Naive thymus-derived CD8-positive, alpha-beta T cell (primary cell): ENCODE data around the gene ZDHHC11B. TPM values are rescaled to one million over a fixed set of nuclear protein-coding genes. Genes with fewer than 3 reads are reported as not detected.
A peak's percentile ranks its signal among the peaks of the same experiment; 100 is the strongest.

Source experiments
- ATAC-seq, 2 donors: fragments of 150-1000 bp; cut with Tn5 transposase in 1 of 2; sonication (Bioruptor Pico), chemical (Tn5 transposase) in 1 of 2; 1 replicate in 1 of 2; 2 replicates in 1 of 2; pipeline ENCODE4 v1.10.0; 2021; ENCODE audit warnings: mild to moderate bottlenecking in 2 of 2, moderate library complexity in 2 of 2
- POLR2A ChIA-PET: fragments of 350-600 bp; sonication (Branson Sonifier 250); formaldehyde crosslinking; loops from one replicate; lab custom pipeline; 2021; ENCODE audit warnings: antibody characterized with exemption; lab: Charles Lee
- DNase-seq, 10 donors: peaks; one replicate each; pipeline versions ENCODE4 v3.0.0 to v3.0.0-alpha.2; 2020 to 2022
- H3K27ac Mint-ChIP-seq, 10 donors: one replicate each; pipeline ENCODE4 v1.8.0; 2020 to 2022; ENCODE audit warnings: mild to moderate bottlenecking in 10 of 10, mixed read lengths in 10 of 10, moderate library complexity in 4 of 10, inconsistent platforms in 1 of 10
- H3K27me3 Mint-ChIP-seq, 5 donors: one replicate each; pipeline ENCODE4 v1.8.0; 2021 to 2022; ENCODE audit warnings: mixed read lengths in 5 of 5
- H3K36me3 Mint-ChIP-seq, 3 donors: one replicate each; pipeline ENCODE4 v1.8.0; 2020 to 2022; ENCODE audit warnings: mixed read lengths in 3 of 3, mild to moderate bottlenecking in 2 of 3, inconsistent platforms in 1 of 3
- H3K4me1 Mint-ChIP-seq, 4 donors: one replicate each; pipeline ENCODE4 v1.8.0; 2021 to 2022; ENCODE audit warnings: mixed read lengths in 4 of 4
- H3K4me3 Mint-ChIP-seq, 10 donors: one replicate each; pipeline ENCODE4 v1.8.0; 2020 to 2022; ENCODE audit warnings: mild to moderate bottlenecking in 10 of 10, mixed read lengths in 10 of 10, moderate library complexity in 6 of 10, inconsistent platforms in 1 of 10
- H3K9me3 Mint-ChIP-seq, 9 donors: one replicate each; pipeline ENCODE4 v1.8.0; 2020 to 2022; ENCODE audit warnings: mixed read lengths in 9 of 9, mild to moderate bottlenecking in 3 of 9, inconsistent platforms in 1 of 9, moderate library complexity in 1 of 9
- polyA plus RNA-seq, 3 donors: library from polyadenylated mRNA; unstranded; fragments of 300-500 nt; fragmentation: Illumina TruSeq; gene quantifications; one replicate each; pipeline ENCODE4 v1.2.3, GENCODE V29; 2021
- total RNA-seq, 8 experiments: library from RNA in 2 of 8; stranded (reverse) in 2 of 8; gene quantifications; one replicate each; pipeline ENCODE4 v1.2.3 and lab custom pipeline; 2021 to 2026

The ZDHHC11B gene
- total and polyA plus RNA-seq, 5 experiments from 2014 or later, result 1.1 to 2.3 TPM; not detected in 3

DNA sequence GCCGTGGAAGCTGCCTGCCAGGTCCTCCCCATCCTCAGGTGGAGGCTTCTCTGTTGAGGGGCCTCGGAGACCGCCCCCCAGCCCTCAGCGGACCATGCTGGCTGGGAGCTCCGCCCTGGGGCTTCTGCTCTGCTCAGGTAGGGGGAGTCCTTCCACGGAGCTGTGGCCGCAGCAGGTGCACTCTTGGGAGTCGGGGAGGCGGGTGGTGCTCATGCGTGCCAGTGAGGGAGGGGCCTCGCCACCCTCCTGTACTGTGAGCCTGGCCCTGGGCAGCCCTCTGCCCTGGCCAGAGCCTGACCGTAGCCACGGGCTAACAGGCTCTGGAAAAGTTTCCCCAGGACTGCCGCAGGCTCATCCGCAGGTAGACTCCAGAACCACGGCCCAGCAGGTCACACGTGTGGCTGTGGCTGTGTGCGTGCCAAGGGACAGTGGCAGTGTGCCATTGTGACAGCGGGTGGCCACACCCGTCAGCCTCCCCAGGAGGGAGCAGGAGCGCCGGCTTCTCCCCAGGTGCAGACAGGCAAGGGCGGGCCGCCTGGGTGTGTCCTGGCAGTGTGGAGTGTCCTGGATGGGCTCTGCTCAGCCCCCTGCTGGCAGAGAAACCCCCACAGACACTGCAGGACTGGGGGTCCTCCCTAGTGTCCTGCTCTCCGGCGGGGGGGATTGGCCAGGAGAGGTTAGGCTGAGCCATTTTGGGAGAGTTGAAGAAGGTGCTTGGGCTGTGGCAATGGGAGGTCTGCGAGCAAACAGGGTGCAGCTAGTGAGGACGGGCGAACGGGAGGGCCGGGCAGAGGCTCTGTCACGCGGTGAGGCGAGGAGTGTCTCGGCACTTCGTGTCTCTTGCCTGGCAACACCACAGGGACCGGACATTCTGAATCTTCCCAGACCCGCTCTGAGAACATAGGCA is 120.8 kb downstream of the ZDHHC11B start:
- Mint-ChIP-seq H3K4me3 (no peak overlapping the region), H3K9me3 (no peaks in the 10 kb centered on the region), H3K4me1 (peaks cover 0 to 2% (median under 1%) of the 10 kb centered on the region in 4 donors), H3K36me3 (peaks cover 0 to 30% (median 19%) of the 10 kb centered on the region in 3 donors), H3K27ac (peak overlapping the region in 1 of 10 donors; percentile 18), H3K27me3 (no peaks in the 10 kb centered on the region)
- POLR2A ChIA-PET, result no interaction called here
- ATAC-seq (no peak), DNase-seq (peak in 1 of 10 donors; percentile 58)

DNA sequence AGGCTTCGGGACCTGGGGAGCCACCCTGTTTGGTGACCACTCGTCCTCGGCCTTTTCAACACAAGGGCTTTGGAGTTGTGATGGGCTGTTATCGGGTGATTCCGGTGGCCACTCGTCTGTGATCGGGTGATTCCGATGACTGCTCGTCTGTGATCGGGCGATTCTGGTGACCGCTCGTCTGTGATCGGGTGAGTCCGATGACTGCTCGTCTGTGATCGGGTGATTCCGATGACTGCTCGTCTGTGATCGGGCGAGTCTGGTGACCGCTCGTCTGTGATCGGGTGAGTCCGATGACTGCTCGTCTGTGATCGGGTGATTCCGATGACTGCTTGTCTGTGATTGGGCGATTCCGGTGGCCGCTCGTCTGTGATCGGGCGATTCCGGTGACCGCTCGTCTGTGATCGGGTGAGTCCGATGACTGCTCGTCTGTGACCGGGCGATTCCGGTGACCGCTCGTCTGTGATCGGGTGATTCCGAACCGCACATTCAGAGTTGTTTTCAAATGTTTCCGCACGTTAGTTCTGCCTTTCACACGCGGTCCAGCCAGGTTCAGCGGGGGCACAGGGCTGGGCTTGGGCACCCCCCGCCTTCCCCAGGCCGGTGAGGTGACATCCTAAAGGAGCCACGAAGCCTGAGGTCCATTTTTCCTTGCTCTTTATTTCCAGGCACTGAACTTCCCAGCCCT is 121.6 kb downstream of the ZDHHC11B start:
- POLR2A ChIA-PET, result no interaction called here
- no peak for ATAC-seq
- DNase-seq, result peak in 1 of 10 donors; percentile 46
- peaks cover 0 to 2% (median under 1%) of the 10 kb centered on the region in 4 donors for H3K4me1 Mint-ChIP-seq
- no peaks in the 10 kb centered on the region for H3K27me3 Mint-ChIP-seq
- H3K9me3 Mint-ChIP-seq, result no peaks in the 10 kb centered on the region
- H3K36me3 Mint-ChIP-seq, result peaks cover under 1 to 33% (median 20%) of the 10 kb centered on the region in 3 donors
- H3K27ac Mint-ChIP-seq, result peak overlapping the region in 1 of 10 donors; percentile 18
- H3K4me3 Mint-ChIP-seq, result no peak overlapping the region

GRCh38 chr5:661891-662750 is 122.4 kb downstream of the ZDHHC11B start:
- H3K36me3 Mint-ChIP-seq, result peaks cover 7 to 35% (median 22%) of the 10 kb centered on the region in 3 donors
- no peak for ATAC-seq
- no peak overlapping the region for H3K4me3 Mint-ChIP-seq
- H3K4me1 Mint-ChIP-seq, result peaks cover 0 to 2% (median under 1%) of the 10 kb centered on the region in 4 donors
- no peaks in the 10 kb centered on the region for H3K27me3 Mint-ChIP-seq
- peak in 1 of 10 donors; percentile 45 for DNase-seq
- POLR2A ChIA-PET, result no interaction called here
- H3K27ac Mint-ChIP-seq, result no peak overlapping the region
- no peaks in the 10 kb centered on the region for H3K9me3 Mint-ChIP-seq

GRCh38 chr5:660491-661030 is 124.0 kb downstream of the ZDHHC11B start:
- DNase-seq, result no peak

More at GRCh38 chr5:660491-661030, 124.0 kb downstream of the ZDHHC11B start:
- no peak for ATAC-seq
- POLR2A ChIA-PET, result no interaction called here
- H3K27me3 Mint-ChIP-seq, result no peaks in the 10 kb centered on the region
- H3K4me1 Mint-ChIP-seq, result peaks cover 0 to 2% (median under 1%) of the 10 kb centered on the region in 4 donors
- H3K27ac Mint-ChIP-seq, result peak overlapping the region in 1 of 10 donors; percentile 52
- H3K36me3 Mint-ChIP-seq, result peaks cover 11 to 44% (median 22%) of the 10 kb centered on the region in 3 donors
- H3K9me3 Mint-ChIP-seq, result no peaks in the 10 kb centered on the region
- H3K4me3 Mint-ChIP-seq, result no peak overlapping the region

Other genes with a start within 250 kb of the ZDHHC11B start
- gene CEP72, start 172.4 kb downstream of the ZDHHC11B start, total RNA-seq, result 10 to 100 TPM; 27.5 to 28.8 TPM
- gene CEP72, start 172.4 kb downstream of the ZDHHC11B start, polyA plus RNA-seq, result 1 to 10 TPM; 2.8 to 6.4 (median 4.1) TPM
- under 1 TPM; 0.16 to 0.25 TPM for gene TPPP, start 91.4 kb downstream of the ZDHHC11B start, total RNA-seq
- under 1 TPM in 1 of 3 donors, not detected in 2; 0.49 TPM for gene TPPP, start 91.4 kb downstream of the ZDHHC11B start, polyA plus RNA-seq
- 10 to 100 TPM in 1 of 2 experiments, 1 to 10 TPM in 1; 9.8 to 16.4 TPM for gene ZDHHC11, start 66.3 kb upstream of the ZDHHC11B start, total RNA-seq
- gene ZDHHC11, start 66.3 kb upstream of the ZDHHC11B start, polyA plus RNA-seq, result not detected
- 10 to 100 TPM; 77.9 to 79.4 TPM for gene BRD9, start 108.1 kb upstream of the ZDHHC11B start, total RNA-seq
- gene BRD9, start 108.1 kb upstream of the ZDHHC11B start, polyA plus RNA-seq, result 10 to 100 TPM; 10.4 to 15.4 (median 11.5) TPM
- under 1 TPM; 0.55 to 0.60 TPM for gene TRIP13, start 108.2 kb upstream of the ZDHHC11B start, total RNA-seq
- 1 to 10 TPM in 2 of 3 donors, under 1 TPM in 1; 0.75 to 1.5 (median 1.1) TPM for gene TRIP13, start 108.2 kb upstream of the ZDHHC11B start, polyA plus RNA-seq
- gene NKD2, start 224.1 kb upstream of the ZDHHC11B start, total RNA-seq, result not detected
- gene NKD2, start 224.1 kb upstream of the ZDHHC11B start, polyA plus RNA-seq, result under 1 TPM in 1 of 3 donors, not detected in 2; 0.14 TPM